Kidney (tissue), 14 donors: ENCODE data around the gene ZNF787. TPM values are rescaled to one million over a fixed set of nuclear protein-coding genes. Genes with fewer than 3 reads are reported as not detected.

ENCODE experiments used
- DNase-seq, 5 donors: peaks; one replicate each; pipeline ENCODE4 v3.0.0-alpha.2; 2013 to 2020
- FAIRE-seq: peaks from 2 replicates; lab custom pipeline; 2012; peaks lifted over from hg19 to GRCh38; lab: Jason Lieb, UNC
- H3K27ac ChIP-seq, 2 donors: one replicate each; pipeline ENCODE4 v1.7.0; 2013; ENCODE audit warnings: low read depth in 2 of 2, low read length in 2 of 2, inconsistent platforms in 1 of 2
- H3K27me3 ChIP-seq: one replicate; pipeline ENCODE4 v1.7.1; 2013; ENCODE audit warnings: low read length, inconsistent platforms; ENCODE audit not compliant: control insufficient read depth, insufficient read depth
- H3K36me3 ChIP-seq, 3 donors: one replicate each; pipeline versions ENCODE4 v1.7.0 to v1.7.1; 2013; ENCODE audit warnings: low read length in 3 of 3, control low read depth in 1 of 3, inconsistent platforms in 1 of 3; ENCODE audit not compliant: insufficient read depth in 3 of 3, control insufficient read depth in 2 of 3
- H3K4me1 ChIP-seq, 3 donors: one replicate each; pipeline versions ENCODE4 v1.7.0 to v1.7.1; 2013; ENCODE audit warnings: low read length in 3 of 3, inconsistent platforms in 1 of 3, low read depth in 1 of 3; ENCODE audit not compliant: control insufficient read depth in 2 of 3, insufficient read depth in 2 of 3
- H3K4me3 ChIP-seq, 3 donors: one replicate each; pipeline versions ENCODE4 v1.7.0 to v1.8.1; 2013; ENCODE audit warnings: low read length in 3 of 3, control low read depth in 1 of 3, inconsistent platforms in 1 of 3
- H3K9ac ChIP-seq, 3 donors: one replicate each; pipeline versions ENCODE4 v1.7.0 to v1.7.1; 2013; ENCODE audit warnings: low read length in 3 of 3, control low read depth in 1 of 3, inconsistent platforms in 1 of 3
- H3K9me3 ChIP-seq, 3 donors: one replicate each; pipeline versions ENCODE4 v1.7.0 to v1.7.1; 2013; ENCODE audit warnings: low read length in 3 of 3, control low read depth in 1 of 3, inconsistent platforms in 1 of 3; ENCODE audit not compliant: control insufficient read depth in 2 of 3, insufficient read depth in 1 of 3
- CTCF ChIP-seq: IDR thresholded peaks from 3 replicates; pipeline ENCODE4 v1.5.1; 2012; ENCODE audit warnings: mild to moderate bottlenecking, moderate library complexity, borderline replicate concordance; ENCODE audit not compliant: insufficient read depth; ENCODE audit errors: extremely low read depth
- intact Hi-C: fragments of 100-400 bp; cut with DNase I; formaldehyde crosslinking; loops from one replicate; pipeline ENCODE4 v1.11.1; 2022
- polyA plus RNA-seq: library from polyadenylated mRNA; stranded (reverse); fragments of 350-450 nt; fragmentation: Illumina TruSeq; extraction: RNeasy Lipid Tissue Mini Kit (QIAGEN cat#74804); gene quantifications from one replicate; pipeline ENCODE4 v1.2.3, GENCODE V29; 2014; ENCODE audit warnings: low read depth, low replicate concordance; ENCODE audit not compliant: insufficient read depth
- total RNA-seq: library from RNA; stranded (reverse); fragmentation: NEBNext Ultra II Directional; extraction: Animal tissue kit (Norgen Biotek cat#: 25700); gene quantifications from one replicate; pipeline ENCODE4 v1.2.1, GENCODE V29; 2021
- donor health status: control.
- donor health status: control.
- donor health status: control.
- donor health status: control.
- donor health status: control.
- donor health status: DM: yes; HTN: yes; CAD: no.
- donor health status: Normal renal cell carcinoma (clear cell type).

The ZNF787 gene
- total and polyA plus RNA-seq, 2 donors from 2014 or later, result 23.0 to 31.9 TPM

- Histone ChIP-seq H3K4me3 (no peak overlapping the region), H3K36me3 (peaks cover 0 to 11% (median 4%) of the 10 kb centered on the region in 3 donors), H3K27ac (no peak overlapping the region), H3K9ac (no peak overlapping the region), H3K9me3 (no peaks in the 10 kb centered on the region), H3K4me1 (no peaks in the 10 kb centered on the region), H3K27me3 (no peaks in the 10 kb centered on the region)
- FAIRE-seq (no peak), DNase-seq (no peak)
- intact Hi-C loops, result loop anchor here (10.0 kb wide), 1 partner anchor 237 kb away; no protein-coding TSS in a partner anchor
- TF ChIP-seq CTCF, result no peak
Observed at GRCh38 chr19:56097776-56098175, 23.3 kb downstream of the ZNF787 start.

- FAIRE-seq, result no peak
Observed at GRCh38 chr19:56097306-56097705, 23.8 kb downstream of the ZNF787 start.

GRCh38 chr19:56096665-56097064 is 24.4 kb downstream of the ZNF787 start:
- no peak overlapping the region for H3K9ac ChIP-seq
- intact Hi-C loops, result loop anchor here (10.0 kb wide), 1 partner anchor 238 kb away; no protein-coding TSS in a partner anchor
- H3K9me3 ChIP-seq, result no peaks in the 10 kb centered on the region

More at GRCh38 chr19:56097306-56097705, 23.8 kb downstream of the ZNF787 start:
- no peak for TF ChIP-seq CTCF
- no peaks in the 10 kb centered on the region for H3K9me3 ChIP-seq
- no peak overlapping the region for H3K27ac ChIP-seq
- no peaks in the 10 kb centered on the region for H3K27me3 ChIP-seq
- no peak overlapping the region for H3K9ac ChIP-seq
- intact Hi-C loops, result loop anchor here (10.0 kb wide), 1 partner anchor 237 kb away; no protein-coding TSS in a partner anchor
- no peaks in the 10 kb centered on the region for H3K4me1 ChIP-seq
- H3K36me3 ChIP-seq, result peaks cover 0 to 11% (median 4%) of the 10 kb centered on the region in 3 donors
- H3K4me3 ChIP-seq, result no peak overlapping the region
- peak in 1 of 5 donors; percentile 46 for DNase-seq

More at GRCh38 chr19:56096665-56097064, 24.4 kb downstream of the ZNF787 start:
- Histone ChIP-seq H3K27ac (no peak overlapping the region), H3K27me3 (no peaks in the 10 kb centered on the region), H3K4me3 (no peak overlapping the region), H3K36me3 (peaks cover 0 to 11% (median 4%) of the 10 kb centered on the region in 3 donors), H3K4me1 (no peaks in the 10 kb centered on the region)
- FAIRE-seq (no peak), DNase-seq (peak in 1 of 5 donors; percentile 33)
- TF ChIP-seq CTCF, result no peak
